Measurements from ENCODE around the gene KCNMA1.

KCNMA1 gene

DNA sequence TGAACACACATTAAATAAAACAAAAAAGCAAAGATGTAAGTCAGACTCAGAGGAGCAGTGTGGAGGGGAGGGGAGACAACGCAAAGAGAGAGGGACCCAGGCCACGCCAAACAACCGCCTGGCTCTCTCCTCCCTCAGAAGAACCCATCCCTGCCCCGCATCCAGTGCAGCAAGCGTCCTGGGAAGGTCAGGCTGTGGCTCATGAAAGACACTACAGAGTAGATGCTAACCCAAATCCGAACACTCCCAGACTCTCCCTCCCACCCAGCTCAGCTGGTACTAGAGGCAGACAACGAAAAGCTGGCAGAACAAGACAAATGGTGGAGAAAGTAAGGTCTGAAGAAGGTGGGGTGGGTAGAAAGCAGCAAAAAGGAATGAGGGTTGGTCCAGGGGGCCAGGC, 39.0 kb downstream of the KCNMA1 start:
- Histone ChIP-seq H3K27me3 (no peaks in the 10 kb centered on the region), H3K4me3 (ENCODE audit: low read depth in 1 of 2, low read length in 1 of 2) (no peak overlapping the region), H3K4me1 (ENCODE audit: control insufficient read depth in 1 of 2, insufficient read depth in 1 of 2, low read depth in 1 of 2, low read length in 1 of 2) (peaks cover 29 to 36% of the 10 kb centered on the region in 2 experiments), H3K36me3 (no peaks in the 10 kb centered on the region), H3K27ac (no peak overlapping the region), H3K9me3 (no peaks in the 10 kb centered on the region)
- TF ChIP-seq, protein P1, sequence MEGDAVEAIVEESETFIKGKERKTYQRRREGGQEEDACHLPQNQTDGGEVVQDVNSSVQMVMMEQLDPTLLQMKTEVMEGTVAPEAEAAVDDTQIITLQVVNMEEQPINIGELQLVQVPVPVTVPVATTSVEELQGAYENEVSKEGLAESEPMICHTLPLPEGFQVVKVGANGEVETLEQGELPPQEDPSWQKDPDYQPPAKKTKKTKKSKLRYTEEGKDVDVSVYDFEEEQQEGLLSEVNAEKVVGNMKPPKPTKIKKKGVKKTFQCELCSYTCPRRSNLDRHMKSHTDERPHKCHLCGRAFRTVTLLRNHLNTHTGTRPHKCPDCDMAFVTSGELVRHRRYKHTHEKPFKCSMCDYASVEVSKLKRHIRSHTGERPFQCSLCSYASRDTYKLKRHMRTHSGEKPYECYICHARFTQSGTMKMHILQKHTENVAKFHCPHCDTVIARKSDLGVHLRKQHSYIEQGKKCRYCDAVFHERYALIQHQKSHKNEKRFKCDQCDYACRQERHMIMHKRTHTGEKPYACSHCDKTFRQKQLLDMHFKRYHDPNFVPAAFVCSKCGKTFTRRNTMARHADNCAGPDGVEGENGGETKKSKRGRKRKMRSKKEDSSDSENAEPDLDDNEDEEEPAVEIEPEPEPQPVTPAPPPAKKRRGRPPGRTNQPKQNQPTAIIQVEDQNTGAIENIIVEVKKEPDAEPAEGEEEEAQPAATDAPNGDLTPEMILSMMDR (IDR thresholded peaks at IDR 0.05), result no peak

DNA sequence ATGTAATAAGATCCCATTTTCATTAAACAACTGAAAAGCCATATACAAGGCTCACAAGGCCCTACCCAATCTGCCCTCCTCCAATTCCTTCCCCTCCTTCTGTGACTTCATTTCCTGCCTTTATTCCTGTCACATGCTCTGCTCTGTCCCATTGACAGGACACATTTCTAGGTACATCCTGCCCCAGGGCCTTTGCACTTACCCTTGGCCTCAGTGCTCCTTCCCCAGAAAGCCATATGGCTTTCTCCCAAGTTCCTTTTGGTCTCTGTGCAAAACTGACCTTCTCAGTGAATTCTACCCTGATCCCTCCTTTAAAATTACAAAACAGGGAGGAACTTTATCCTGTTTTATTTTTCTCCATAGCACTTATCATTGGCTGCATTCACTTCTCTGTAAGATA, 40.0 kb downstream of the KCNMA1 start:
- Histone ChIP-seq H3K27me3 (no peaks in the 10 kb centered on the region), H3K9me3 (no peaks in the 10 kb centered on the region), H3K27ac (no peak overlapping the region), H3K4me3 (ENCODE audit: low read depth in 1 of 2, low read length in 1 of 2) (no peak overlapping the region), H3K36me3 (no peaks in the 10 kb centered on the region), H3K4me1 (ENCODE audit: control insufficient read depth in 1 of 2, insufficient read depth in 1 of 2, low read depth in 1 of 2, low read length in 1 of 2) (peaks cover 28 to 36% of the 10 kb centered on the region in 2 experiments)
- TF ChIP-seq, protein P1 (IDR thresholded peaks at IDR 0.05), result no peak

DNA sequence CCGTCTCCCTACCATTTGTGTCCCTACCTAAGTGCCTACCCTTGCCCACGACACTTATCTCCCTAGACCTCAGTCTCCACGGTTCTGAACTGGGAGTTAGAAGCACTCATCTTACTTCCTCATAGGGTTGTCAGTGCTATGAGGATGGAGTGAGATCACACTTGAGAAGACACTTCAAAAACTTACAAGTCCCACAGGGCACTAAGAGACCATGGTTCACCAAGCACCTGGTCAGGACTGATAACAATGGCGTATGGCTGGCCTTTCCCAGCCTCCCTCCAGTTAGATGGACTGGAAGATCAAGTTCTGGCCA, 43.2 kb downstream of the KCNMA1 start:
- H3K4me1 ChIP-seq (ENCODE audit: control insufficient read depth in 1 of 2, insufficient read depth in 1 of 2, low read depth in 1 of 2, low read length in 1 of 2), result peaks cover 24 to 27% of the 10 kb centered on the region in 2 experiments
- H3K27ac ChIP-seq, result peak overlapping the region; percentile 26
- H3K27me3 ChIP-seq, result no peaks in the 10 kb centered on the region
- no peak overlapping the region for H3K4me3 ChIP-seq (ENCODE audit: low read depth in 1 of 2, low read length in 1 of 2)
- TF ChIP-seq, protein P1 (IDR thresholded peaks at IDR 0.05), result no peak
- H3K9me3 ChIP-seq, result no peaks in the 10 kb centered on the region
- H3K36me3 ChIP-seq, result no peaks in the 10 kb centered on the region

DNA sequence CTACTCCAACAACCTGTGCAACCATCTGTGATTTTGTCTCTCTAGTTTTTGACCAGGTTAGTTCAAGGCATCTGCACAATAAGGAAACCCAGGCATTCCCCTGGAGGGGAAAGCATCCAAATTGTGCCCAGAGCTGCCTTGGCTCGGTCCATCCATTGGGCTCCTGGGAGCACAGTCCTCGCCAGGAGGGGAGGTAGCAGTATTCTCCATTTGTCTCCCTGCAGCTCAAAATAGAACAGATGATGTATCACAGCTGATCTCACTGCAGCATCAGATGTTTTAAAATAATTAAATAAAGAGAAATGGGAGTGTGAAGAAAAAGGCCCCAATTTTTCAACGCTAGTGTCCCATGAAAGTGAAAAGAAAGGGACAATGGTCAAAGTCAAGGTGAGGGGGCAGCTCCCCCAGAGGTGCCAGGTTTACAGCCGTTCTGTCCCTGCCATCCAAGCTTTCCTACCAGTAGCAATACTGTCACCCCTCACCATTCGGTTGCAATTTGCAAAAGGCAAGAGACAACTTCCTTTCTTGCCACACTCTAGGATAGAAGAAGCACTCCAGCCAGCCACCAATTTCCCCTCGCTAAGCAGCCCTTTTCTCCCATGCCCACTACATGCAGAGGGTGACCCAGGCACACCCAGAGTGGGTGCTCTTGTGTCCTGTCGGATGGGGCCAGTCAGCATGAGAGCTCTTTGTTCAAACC, 43.7 kb downstream of the KCNMA1 start:
- H3K4me3 ChIP-seq (ENCODE audit: low read depth in 1 of 2, low read length in 1 of 2), result no peak overlapping the region
- H3K27ac ChIP-seq, result peak overlapping the region; percentile 26
- no peaks in the 10 kb centered on the region for H3K9me3 ChIP-seq
- H3K4me1 ChIP-seq (ENCODE audit: control insufficient read depth in 1 of 2, insufficient read depth in 1 of 2, low read depth in 1 of 2, low read length in 1 of 2), result peaks cover 24 to 27% of the 10 kb centered on the region in 2 experiments
- H3K27me3 ChIP-seq, result no peaks in the 10 kb centered on the region
- no peaks in the 10 kb centered on the region for H3K36me3 ChIP-seq
- TF ChIP-seq, protein P1 (IDR thresholded peaks at IDR 0.05), result no peak

DNA sequence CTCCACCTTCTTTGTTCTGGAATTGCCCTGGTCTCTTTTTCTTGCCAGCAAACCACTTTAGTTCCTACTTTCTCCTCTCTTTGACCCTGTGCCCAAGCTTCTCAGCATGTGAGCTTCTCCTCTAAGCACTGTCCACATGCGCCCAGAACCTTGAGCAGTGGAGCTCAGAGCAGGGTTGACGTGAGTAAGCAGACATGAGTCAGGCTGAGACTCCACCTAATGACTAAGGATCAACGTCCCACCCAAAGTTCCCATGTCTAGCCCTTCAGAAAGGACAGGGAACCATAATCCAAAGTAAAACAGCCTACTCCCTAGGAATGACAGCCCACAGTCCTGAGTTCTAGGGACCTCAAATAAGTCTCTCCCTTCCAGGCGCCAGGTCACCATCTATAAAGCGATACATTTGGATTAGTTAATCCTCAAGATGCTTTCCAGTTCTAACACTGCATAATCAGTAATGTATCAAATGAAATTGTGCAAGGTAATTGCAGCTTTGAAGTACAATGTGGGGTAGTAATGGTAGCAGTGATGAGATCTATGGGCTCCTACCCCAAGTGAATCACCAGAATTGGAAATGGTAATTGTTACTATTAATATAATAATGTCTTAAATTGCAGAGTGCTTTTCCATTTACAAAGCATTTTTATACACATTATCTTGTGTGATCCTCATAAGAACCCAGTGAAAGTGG, 44.5 kb downstream of the KCNMA1 start:
- H3K27me3 ChIP-seq, result no peaks in the 10 kb centered on the region
- peaks cover 24 to 27% of the 10 kb centered on the region in 2 experiments for H3K4me1 ChIP-seq (ENCODE audit: control insufficient read depth in 1 of 2, insufficient read depth in 1 of 2, low read depth in 1 of 2, low read length in 1 of 2)
- no peak overlapping the region for H3K27ac ChIP-seq
- TF ChIP-seq, protein P1 (IDR thresholded peaks at IDR 0.05), result no peak
- H3K4me3 ChIP-seq (ENCODE audit: low read depth in 1 of 2, low read length in 1 of 2), result no peak overlapping the region
- no peaks in the 10 kb centered on the region for H3K36me3 ChIP-seq
- no peaks in the 10 kb centered on the region for H3K9me3 ChIP-seq
